ENCODE results near the gene LRRC63.
"Not testable (repeated sequence)": the region's sequence is repeated elsewhere in the genome, so short reads cannot be mapped to it uniquely, and the experiment has no call there.

Gene LRRC63

DNA sequence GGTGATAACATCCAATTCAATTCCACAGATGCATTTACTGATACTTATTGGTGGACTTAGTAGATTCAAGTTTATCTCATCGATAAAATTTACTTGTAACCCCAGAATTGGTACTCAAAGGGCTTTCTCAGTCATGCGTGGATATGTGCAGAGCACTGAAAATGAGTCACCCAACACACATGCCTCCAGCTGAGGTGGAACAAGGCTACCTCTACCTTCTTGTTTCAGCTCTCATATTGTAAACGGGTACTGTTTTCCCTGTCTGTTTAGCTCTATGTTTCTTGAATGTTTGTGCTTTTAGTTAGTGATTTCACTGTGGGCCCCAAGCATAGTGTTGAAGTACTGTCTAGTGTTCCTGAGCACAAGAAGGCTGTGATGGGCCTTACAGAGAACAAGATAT, 1.5 kb downstream of the LRRC63 start:
- no peak for DNase-seq (ENCODE audit: low read depth in 1 of 2, low spot score in 1 of 2)
- Histone ChIP-seq H3K4me3 (replicated peaks; ENCODE audit: insufficient read depth, low read length) (no peak overlapping the region), H3K27me3 (ENCODE audit: insufficient read depth, poor library complexity, severe bottlenecking) (no peaks in the 10 kb centered on the region), H3K27ac (replicated peaks) (no peak overlapping the region)
- TF ChIP-seq SPI1 (IDR thresholded peaks at IDR 0.05; ENCODE audit: borderline replicate concordance, low read depth) (no peak), POLR2AphosphoS5 (IDR thresholded peaks at IDR 0.05; ENCODE audit: low read depth) (no peak), GABPA (IDR thresholded peaks at IDR 0.05; ENCODE audit: low read depth) (no peak)
- TF ChIP-seq, protein P1, sequence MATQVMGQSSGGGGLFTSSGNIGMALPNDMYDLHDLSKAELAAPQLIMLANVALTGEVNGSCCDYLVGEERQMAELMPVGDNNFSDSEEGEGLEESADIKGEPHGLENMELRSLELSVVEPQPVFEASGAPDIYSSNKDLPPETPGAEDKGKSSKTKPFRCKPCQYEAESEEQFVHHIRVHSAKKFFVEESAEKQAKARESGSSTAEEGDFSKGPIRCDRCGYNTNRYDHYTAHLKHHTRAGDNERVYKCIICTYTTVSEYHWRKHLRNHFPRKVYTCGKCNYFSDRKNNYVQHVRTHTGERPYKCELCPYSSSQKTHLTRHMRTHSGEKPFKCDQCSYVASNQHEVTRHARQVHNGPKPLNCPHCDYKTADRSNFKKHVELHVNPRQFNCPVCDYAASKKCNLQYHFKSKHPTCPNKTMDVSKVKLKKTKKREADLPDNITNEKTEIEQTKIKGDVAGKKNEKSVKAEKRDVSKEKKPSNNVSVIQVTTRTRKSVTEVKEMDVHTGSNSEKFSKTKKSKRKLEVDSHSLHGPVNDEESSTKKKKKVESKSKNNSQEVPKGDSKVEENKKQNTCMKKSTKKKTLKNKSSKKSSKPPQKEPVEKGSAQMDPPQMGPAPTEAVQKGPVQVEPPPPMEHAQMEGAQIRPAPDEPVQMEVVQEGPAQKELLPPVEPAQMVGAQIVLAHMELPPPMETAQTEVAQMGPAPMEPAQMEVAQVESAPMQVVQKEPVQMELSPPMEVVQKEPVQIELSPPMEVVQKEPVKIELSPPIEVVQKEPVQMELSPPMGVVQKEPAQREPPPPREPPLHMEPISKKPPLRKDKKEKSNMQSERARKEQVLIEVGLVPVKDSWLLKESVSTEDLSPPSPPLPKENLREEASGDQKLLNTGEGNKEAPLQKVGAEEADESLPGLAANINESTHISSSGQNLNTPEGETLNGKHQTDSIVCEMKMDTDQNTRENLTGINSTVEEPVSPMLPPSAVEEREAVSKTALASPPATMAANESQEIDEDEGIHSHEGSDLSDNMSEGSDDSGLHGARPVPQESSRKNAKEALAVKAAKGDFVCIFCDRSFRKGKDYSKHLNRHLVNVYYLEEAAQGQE (IDR thresholded peaks at IDR 0.05; ENCODE audit: insufficient replicate concordance, low read depth) = no peak
- TF ChIP-seq, protein P2, sequence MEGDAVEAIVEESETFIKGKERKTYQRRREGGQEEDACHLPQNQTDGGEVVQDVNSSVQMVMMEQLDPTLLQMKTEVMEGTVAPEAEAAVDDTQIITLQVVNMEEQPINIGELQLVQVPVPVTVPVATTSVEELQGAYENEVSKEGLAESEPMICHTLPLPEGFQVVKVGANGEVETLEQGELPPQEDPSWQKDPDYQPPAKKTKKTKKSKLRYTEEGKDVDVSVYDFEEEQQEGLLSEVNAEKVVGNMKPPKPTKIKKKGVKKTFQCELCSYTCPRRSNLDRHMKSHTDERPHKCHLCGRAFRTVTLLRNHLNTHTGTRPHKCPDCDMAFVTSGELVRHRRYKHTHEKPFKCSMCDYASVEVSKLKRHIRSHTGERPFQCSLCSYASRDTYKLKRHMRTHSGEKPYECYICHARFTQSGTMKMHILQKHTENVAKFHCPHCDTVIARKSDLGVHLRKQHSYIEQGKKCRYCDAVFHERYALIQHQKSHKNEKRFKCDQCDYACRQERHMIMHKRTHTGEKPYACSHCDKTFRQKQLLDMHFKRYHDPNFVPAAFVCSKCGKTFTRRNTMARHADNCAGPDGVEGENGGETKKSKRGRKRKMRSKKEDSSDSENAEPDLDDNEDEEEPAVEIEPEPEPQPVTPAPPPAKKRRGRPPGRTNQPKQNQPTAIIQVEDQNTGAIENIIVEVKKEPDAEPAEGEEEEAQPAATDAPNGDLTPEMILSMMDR (IDR thresholded peaks at IDR 0.05; ENCODE audit: insufficient read depth, low read length) = no peak

DNA sequence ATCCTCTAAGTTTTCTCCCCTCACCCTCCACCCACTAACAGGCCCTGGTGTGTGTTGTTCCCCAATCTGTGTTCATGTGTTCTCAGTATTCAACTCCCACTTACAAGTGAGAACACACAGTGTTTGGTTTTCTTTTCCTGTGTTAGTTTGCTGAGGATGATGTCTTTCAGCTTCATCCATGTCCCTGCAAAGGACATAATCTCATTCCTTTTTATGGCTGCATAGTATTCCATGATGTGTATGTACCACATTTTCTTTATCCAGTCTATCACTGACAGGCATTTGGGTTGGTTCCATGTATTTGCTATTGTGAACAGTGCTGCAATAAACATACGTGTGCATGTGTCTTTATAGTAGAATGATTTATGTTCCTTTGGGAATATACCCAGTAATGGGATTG, 3.0 kb downstream of the LRRC63 start:
- not testable (repeated sequence) for H3K27ac ChIP-seq (replicated peaks); DNase-seq (ENCODE audit: low read depth in 1 of 2, low spot score in 1 of 2); H3K27me3 ChIP-seq (ENCODE audit: insufficient read depth, poor library complexity, severe bottlenecking); H3K4me3 ChIP-seq (replicated peaks; ENCODE audit: insufficient read depth, low read length)

DNA sequence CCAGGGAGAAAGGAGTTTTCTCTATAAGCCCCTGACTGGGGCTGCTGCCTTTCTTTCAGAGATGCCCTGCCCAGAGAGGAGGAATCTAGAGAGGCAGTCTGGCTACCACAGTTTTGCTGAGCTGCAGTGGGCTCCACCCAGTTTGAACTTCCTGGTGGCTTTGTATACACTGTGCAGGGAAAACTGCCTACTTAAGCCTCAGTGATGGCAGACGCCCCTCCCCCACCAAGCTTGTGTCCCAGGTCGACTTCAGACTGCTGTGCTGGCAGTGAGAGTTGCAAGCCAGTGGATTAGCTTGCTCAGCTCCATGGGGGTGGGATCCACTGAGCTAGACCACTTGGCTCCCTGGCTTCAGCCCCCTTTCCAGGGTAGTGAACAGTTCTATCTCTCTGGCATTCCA, 8.5 kb downstream of the LRRC63 start:
- H3K4me3 ChIP-seq (replicated peaks; ENCODE audit: insufficient read depth, low read length); H3K27ac ChIP-seq (replicated peaks); DNase-seq (ENCODE audit: low read depth in 1 of 2, low spot score in 1 of 2): not testable (repeated sequence)

DNA sequence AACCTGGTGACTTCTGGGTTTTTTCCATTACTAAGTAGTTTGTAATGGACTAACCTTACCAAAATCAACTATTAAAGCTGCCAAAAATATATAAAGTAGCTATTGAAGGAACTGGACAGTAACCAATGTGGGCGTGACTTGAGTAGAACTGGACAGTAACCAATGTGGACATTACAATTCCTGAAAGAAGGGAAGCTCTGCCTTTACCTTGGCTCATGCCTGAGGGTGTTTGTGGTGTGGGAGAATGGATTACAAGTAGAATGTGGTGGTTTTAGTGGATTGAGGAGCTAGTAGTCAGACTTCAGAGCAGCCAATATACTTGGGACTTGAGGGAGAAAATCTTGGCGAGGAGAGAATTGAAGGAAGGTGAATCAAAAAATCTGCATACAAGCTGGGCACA, 17.5 kb downstream of the LRRC63 start:
- H3K27me3 ChIP-seq (ENCODE audit: insufficient read depth, poor library complexity, severe bottlenecking) = no peaks in the 10 kb centered on the region
- TF ChIP-seq POLR2AphosphoS5 (IDR thresholded peaks at IDR 0.05; ENCODE audit: low read depth) (no peak), SPI1 (IDR thresholded peaks at IDR 0.05; ENCODE audit: borderline replicate concordance, low read depth) (no peak), GABPA (IDR thresholded peaks at IDR 0.05; ENCODE audit: low read depth) (no peak)
- TF ChIP-seq, protein P1 (IDR thresholded peaks at IDR 0.05; ENCODE audit: insufficient replicate concordance, low read depth) = no peak
- TF ChIP-seq, protein P2 (IDR thresholded peaks at IDR 0.05; ENCODE audit: insufficient read depth, low read length) = no peak
- H3K27ac ChIP-seq (replicated peaks) = no peak overlapping the region
- DNase-seq (ENCODE audit: low read depth in 1 of 2, low spot score in 1 of 2) = no peak
- H3K4me3 ChIP-seq (replicated peaks; ENCODE audit: insufficient read depth, low read length) = no peak overlapping the region

More for the DNA sequence above, 8.5 kb downstream of the LRRC63 start:
- H3K27me3 ChIP-seq (ENCODE audit: insufficient read depth, poor library complexity, severe bottlenecking) = not testable (repeated sequence)

DNA sequence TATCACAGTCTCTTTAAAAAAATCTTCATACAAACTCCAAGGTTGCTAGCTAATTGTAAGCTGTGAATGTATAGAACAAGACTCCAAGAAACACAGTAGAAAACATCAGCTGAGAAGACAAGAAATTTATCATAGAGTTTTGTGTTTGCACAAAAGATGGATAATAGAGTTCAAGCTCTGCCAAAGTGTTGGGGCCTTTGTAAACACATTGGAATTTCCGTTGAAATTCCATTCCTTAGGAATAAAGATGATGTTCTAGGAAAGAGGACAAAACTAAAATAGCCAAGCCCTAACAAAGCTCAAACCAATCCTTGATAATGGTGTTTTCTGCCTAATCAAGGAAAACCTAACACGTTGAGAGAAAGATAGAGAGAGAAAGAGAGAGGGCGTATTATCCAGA, 20.6 kb downstream of the LRRC63 start:
- no peak for DNase-seq (ENCODE audit: low read depth in 1 of 2, low spot score in 1 of 2)
- H3K27me3 ChIP-seq (ENCODE audit: insufficient read depth, poor library complexity, severe bottlenecking) = no peaks in the 10 kb centered on the region
- TF ChIP-seq SPI1 (IDR thresholded peaks at IDR 0.05; ENCODE audit: borderline replicate concordance, low read depth) (no peak), POLR2AphosphoS5 (IDR thresholded peaks at IDR 0.05; ENCODE audit: low read depth) (no peak), GABPA (IDR thresholded peaks at IDR 0.05; ENCODE audit: low read depth) (no peak)
- TF ChIP-seq, protein P2 (IDR thresholded peaks at IDR 0.05; ENCODE audit: insufficient read depth, low read length) = no peak
- H3K27ac ChIP-seq (replicated peaks) = no peak overlapping the region
- no peak overlapping the region for H3K4me3 ChIP-seq (replicated peaks; ENCODE audit: insufficient read depth, low read length)

All from HL-60 (cell line).